Transverse colon (tissue), 4 donors: ENCODE measurements around the gene DPP9. TPM values are rescaled to one million over a fixed set of nuclear protein-coding genes. Genes with fewer than 3 reads are reported as not detected.
A peak's percentile ranks its signal among the peaks of the same experiment; 100 is the strongest.

Experiments
- DNase-seq: peaks from one replicate; pipeline ENCODE4 v3.0.0-alpha.2; 2019
- H3K27ac ChIP-seq, 4 donors: fragments of 200-600 bp; sonication (generic); 2 replicates each; pipeline ENCODE4 v1.5.1; 2016 to 2018; ENCODE audit warnings: inconsistent platforms in 4 of 4
- H3K27me3 ChIP-seq: fragments of 200-600 bp; sonication (generic); 2 replicates; pipeline ENCODE4 v1.5.1; 2017; ENCODE audit warnings: inconsistent platforms
- H3K36me3 ChIP-seq, 4 donors: fragments of 200-600 bp; sonication (generic); 2 replicates each; pipeline ENCODE4 v1.5.1; 2017 to 2019; ENCODE audit warnings: inconsistent platforms in 4 of 4
- H3K4me1 ChIP-seq, 4 donors: fragments of 200-600 bp; sonication (generic); 2 replicates each; pipeline ENCODE4 v1.5.1; 2017 to 2020; ENCODE audit warnings: inconsistent platforms in 4 of 4
- H3K4me3 ChIP-seq, 4 donors: fragments of 200-600 bp; sonication (generic); 1 replicate in 1 of 4; 2 replicates in 3 of 4; pipeline versions ENCODE4 v1.5.1 to v1.6.1; 2017 to 2019; ENCODE audit warnings: inconsistent platforms in 4 of 4
- H3K9me3 ChIP-seq, 2 donors: fragments of 200-600 bp; sonication (generic); 2 replicates each; pipeline ENCODE4 v1.5.1; 2017 to 2019; ENCODE audit warnings: inconsistent platforms in 2 of 2
- EP300 ChIP-seq: sonication (generic); formaldehyde crosslinking; IDR thresholded peaks from one replicate; pipeline ENCODE4 v1.6.1; 2017; ENCODE audit warnings: antibody characterized with exemption, low read depth
- POLR2A ChIP-seq: fragments of 450-650 bp; IDR thresholded peaks from one replicate; pipeline ENCODE4 v1.6.1; 2016; ENCODE audit warnings: antibody characterized with exemption, mild to moderate bottlenecking, moderate library complexity
- POLR2AphosphoS5 ChIP-seq, 3 donors: sonication (generic); formaldehyde crosslinking; IDR thresholded peaks; one replicate each; pipeline ENCODE4 v1.6.1; 2016; ENCODE audit warnings: antibody characterized with exemption in 3 of 3
- WGBS, 2 donors: methylation state at CpG; one replicate each; pipeline ENCODE4 v1.1.5; 2018; ENCODE audit warnings: low coverage in 1 of 2; 5-methylcytosine and 5-hydroxymethylcytosine counted together
- in situ Hi-C, 4 donors: fragments of 200-750 bp; cut with MboI; loops; one replicate each; pipeline versions ENCODE4 v1.15.0 to v1.15.1; 2017; ENCODE audit warnings: low sequenced_read_pairs in 3 of 4, low pct_ligation_motif_present in 1 of 4, low pct_unique_long_range_greater_than_20kb in 1 of 4
- intact Hi-C: fragments of 100-400 bp; cut with DNase I; formaldehyde crosslinking; loops from one replicate; pipeline ENCODE4 v1.15.1; 2023; ENCODE audit warnings: low total_unique reads
- total RNA-seq, 4 donors: library from RNA; depleted of rRNA; stranded (reverse); fragments of >200 nt; gene quantifications; one replicate each; pipeline ENCODE4 v1.1.0, GENCODE V29; 2016
- TF ChIP-seq, protein P1 (sequence below), 5 experiments: fragments of 200-600 bp in 3 of 5; fragments of 450-650 bp in 2 of 5; sonication (generic) in 3 of 5; IDR thresholded peaks; 1 replicate in 2 of 5; 2 replicates in 3 of 5; pipeline ENCODE4 v1.5.1; 2016 to 2017; ENCODE audit warnings: antibody characterized with exemption in 5 of 5, inconsistent platforms in 3 of 5, mild to moderate bottlenecking in 2 of 5, moderate library complexity in 1 of 5

Gene DPP9
- total RNA-seq, 4 donors from 2014 or later, result 74.1 to 320 (median 103) TPM

GRCh38 chr19:4709440-4710280 lies 14.0 kb downstream of the DPP9 start:
- Histone ChIP-seq H3K27me3 (no peaks in the 10 kb centered on the region), H3K36me3 (peaks cover 0 to 14% (median 7%) of the 10 kb centered on the region in 4 donors), H3K4me3 (no peak overlapping the region), H3K9me3 (no peaks in the 10 kb centered on the region), H3K27ac (peak overlapping the region in 2 of 4 donors; percentile 69 to 76), H3K4me1 (peaks cover 0 to 32% (median 27%) of the 10 kb centered on the region in 4 donors)
- no peak for DNase-seq
- TF ChIP-seq EP300, result no peak
- TF ChIP-seq POLR2A, result no peak
- TF ChIP-seq, protein P1, sequence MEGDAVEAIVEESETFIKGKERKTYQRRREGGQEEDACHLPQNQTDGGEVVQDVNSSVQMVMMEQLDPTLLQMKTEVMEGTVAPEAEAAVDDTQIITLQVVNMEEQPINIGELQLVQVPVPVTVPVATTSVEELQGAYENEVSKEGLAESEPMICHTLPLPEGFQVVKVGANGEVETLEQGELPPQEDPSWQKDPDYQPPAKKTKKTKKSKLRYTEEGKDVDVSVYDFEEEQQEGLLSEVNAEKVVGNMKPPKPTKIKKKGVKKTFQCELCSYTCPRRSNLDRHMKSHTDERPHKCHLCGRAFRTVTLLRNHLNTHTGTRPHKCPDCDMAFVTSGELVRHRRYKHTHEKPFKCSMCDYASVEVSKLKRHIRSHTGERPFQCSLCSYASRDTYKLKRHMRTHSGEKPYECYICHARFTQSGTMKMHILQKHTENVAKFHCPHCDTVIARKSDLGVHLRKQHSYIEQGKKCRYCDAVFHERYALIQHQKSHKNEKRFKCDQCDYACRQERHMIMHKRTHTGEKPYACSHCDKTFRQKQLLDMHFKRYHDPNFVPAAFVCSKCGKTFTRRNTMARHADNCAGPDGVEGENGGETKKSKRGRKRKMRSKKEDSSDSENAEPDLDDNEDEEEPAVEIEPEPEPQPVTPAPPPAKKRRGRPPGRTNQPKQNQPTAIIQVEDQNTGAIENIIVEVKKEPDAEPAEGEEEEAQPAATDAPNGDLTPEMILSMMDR (IDR thresholded peaks at IDR 0.05), result no peak
- no peak for TF ChIP-seq POLR2AphosphoS5 (IDR thresholded peaks at IDR 0.05)
- in situ Hi-C loops, result no loop called here
- intact Hi-C loops, result no loop called here
- WGBS, 2 donors, result 59 to 88% methylated on average over 3 to 20 of the region's 20 CpGs

GRCh38 chr19:4707956-4708650 lies 15.5 kb downstream of the DPP9 start:
- intact Hi-C loops, result no loop called here
- in situ Hi-C loops, result no loop called here
- WGBS, 2 donors, result 87 to 89% methylated on average over 6 to 10 of the region's 10 CpGs
- Histone ChIP-seq H3K4me1 (peaks cover 0 to 20% (median 16%) of the 10 kb centered on the region in 4 donors), H3K9me3 (no peaks in the 10 kb centered on the region), H3K27me3 (no peaks in the 10 kb centered on the region), H3K36me3 (peaks cover 0 to 28% (median 11%) of the 10 kb centered on the region in 4 donors), H3K4me3 (no peak overlapping the region), H3K27ac (peak overlapping the region; percentile 50 to 76 (median 70))
- TF ChIP-seq, protein P1 (IDR thresholded peaks at IDR 0.05), result no peak
- peak in 1 of 3 donors; percentile 12 for TF ChIP-seq POLR2AphosphoS5 (IDR thresholded peaks at IDR 0.05)
- peak; percentile 36 for DNase-seq

DNA sequence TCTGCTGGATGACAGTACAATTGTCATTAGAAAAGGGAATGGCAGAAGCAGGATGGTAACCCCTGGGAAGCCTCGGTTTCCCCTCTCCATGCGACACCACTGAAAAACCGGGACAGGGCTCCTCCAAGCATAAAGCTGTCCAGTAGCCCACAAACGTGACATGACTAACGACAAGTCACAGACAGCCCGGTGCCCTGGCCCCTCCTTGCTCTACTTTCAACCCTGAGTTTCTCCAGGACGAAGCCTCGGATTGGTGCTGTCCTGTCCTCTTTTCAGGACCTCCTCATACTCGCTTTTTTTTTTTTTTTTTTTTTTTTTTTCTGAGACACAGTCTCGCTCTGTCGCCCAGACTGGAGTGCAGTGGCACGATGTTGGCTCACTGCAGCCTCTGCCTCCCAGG lies 16.3 kb downstream of the DPP9 start:
- Histone ChIP-seq H3K36me3 (peaks cover 0 to 32% (median 11%) of the 10 kb centered on the region in 4 donors), H3K27ac (peak overlapping the region; percentile 50 to 76 (median 70)), H3K4me3 (no peak overlapping the region), H3K27me3 (no peaks in the 10 kb centered on the region), H3K4me1 (peaks cover 0 to 16% (median 12%) of the 10 kb centered on the region in 4 donors), H3K9me3 (no peaks in the 10 kb centered on the region)
- in situ Hi-C loops (no loop called here), intact Hi-C loops (no loop called here)
- DNase-seq, result no peak
- TF ChIP-seq POLR2A (no peak), POLR2AphosphoS5 (IDR thresholded peaks at IDR 0.05) (no peak), EP300 (no peak)
- TF ChIP-seq, protein P1 (IDR thresholded peaks at IDR 0.05), result no peak
- 73% methylated on average over 12 of the region's 12 CpGs; no CpG with 5 or more reads in 1 of the 2 donors for WGBS, 2 donors

DNA sequence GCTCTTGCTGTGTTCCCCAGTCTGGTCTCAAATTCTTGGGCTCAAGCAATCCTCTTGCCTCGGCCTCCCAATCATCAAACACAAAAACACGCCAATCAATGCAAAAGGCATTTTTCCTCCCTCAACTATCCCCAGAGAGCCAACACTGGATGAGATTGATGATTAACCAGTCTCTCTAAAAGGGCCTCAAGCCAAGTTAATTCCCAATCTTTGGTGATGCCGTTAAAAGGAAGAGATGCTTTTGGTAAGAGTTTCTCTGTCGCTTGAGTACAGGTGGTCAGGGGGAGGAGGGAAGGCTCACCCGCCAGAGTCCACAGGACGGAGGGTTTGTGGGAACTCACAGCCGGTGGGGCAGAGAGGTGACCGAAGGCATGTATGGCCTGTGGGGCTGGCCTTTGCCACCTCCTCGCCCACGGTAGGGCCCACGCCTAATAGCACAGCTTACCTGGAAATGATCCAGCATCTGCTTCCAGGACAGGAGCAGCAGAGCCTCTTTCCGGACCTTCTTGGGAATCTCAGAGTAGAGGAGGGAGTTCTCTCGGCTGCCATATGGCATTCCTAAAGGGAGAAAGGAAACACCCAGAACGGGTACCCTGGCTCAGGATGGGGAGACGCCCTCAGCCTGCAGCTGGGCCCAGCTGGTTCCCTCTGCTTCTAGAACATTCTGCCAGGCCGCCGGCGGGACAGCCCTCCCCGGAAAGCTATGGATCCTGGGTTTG lies 18.1 kb downstream of the DPP9 start:
- intact Hi-C loops, result no loop called here
- Histone ChIP-seq H3K9me3 (no peaks in the 10 kb centered on the region), H3K27ac (peak overlapping the region; percentile 34 to 76 (median 42)), H3K4me3 (no peak overlapping the region), H3K36me3 (peaks cover 0 to 37% (median 18%) of the 10 kb centered on the region in 4 donors), H3K4me1 (peaks cover 0 to 16% (median 12%) of the 10 kb centered on the region in 4 donors), H3K27me3 (no peaks in the 10 kb centered on the region)
- no peak for DNase-seq
- TF ChIP-seq EP300 (no peak), POLR2A (no peak), POLR2AphosphoS5 (IDR thresholded peaks at IDR 0.05) (peak in 1 of 3 donors; percentile 21)
- TF ChIP-seq, protein P1 (IDR thresholded peaks at IDR 0.05), result no peak
- WGBS, 2 donors, result 40 to 63% methylated on average over 1 to 19 of the region's 19 CpGs
- in situ Hi-C loops, result no loop called here
